ENCODE measurements around the gene FHIT. TPM values are rescaled to one million over a fixed set of nuclear protein-coding genes. Genes with fewer than 3 reads are reported as not detected.

FHIT gene
- total RNA-seq, 4 donors from 2014 or later = 4.6 to 6.1 (median 5.7) TPM

DNA sequence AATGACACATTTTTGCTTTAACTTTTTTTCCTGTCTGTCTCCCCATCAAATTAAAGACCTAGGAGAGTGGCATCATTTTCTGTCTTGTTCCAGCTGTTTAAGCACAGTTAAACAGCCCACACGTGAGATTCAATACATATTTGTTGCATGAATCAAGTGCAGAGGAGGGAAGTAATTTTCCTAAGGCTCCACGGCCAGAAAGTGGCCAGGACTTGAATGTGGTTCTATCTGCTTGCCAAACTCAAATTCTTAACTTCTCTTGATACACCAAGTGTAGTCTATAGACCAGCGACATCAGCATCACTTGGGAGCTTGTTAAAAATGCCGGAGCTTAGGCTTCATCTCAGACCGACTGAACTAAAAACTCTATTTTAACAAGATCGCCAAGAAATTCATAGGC, 1476.6 kb downstream of the FHIT start:
- no peak for DNase-seq (ENCODE audit: extremely low spot score)
- no peak for TF ChIP-seq EP300 (IDR thresholded peaks at IDR 0.05)
- TF ChIP-seq POLR2AphosphoS5 (IDR thresholded peaks at IDR 0.05) = no peak
- TF ChIP-seq POLR2A (IDR thresholded peaks at IDR 0.05; ENCODE audit: low read depth) = no peak
- TF ChIP-seq, protein P1, sequence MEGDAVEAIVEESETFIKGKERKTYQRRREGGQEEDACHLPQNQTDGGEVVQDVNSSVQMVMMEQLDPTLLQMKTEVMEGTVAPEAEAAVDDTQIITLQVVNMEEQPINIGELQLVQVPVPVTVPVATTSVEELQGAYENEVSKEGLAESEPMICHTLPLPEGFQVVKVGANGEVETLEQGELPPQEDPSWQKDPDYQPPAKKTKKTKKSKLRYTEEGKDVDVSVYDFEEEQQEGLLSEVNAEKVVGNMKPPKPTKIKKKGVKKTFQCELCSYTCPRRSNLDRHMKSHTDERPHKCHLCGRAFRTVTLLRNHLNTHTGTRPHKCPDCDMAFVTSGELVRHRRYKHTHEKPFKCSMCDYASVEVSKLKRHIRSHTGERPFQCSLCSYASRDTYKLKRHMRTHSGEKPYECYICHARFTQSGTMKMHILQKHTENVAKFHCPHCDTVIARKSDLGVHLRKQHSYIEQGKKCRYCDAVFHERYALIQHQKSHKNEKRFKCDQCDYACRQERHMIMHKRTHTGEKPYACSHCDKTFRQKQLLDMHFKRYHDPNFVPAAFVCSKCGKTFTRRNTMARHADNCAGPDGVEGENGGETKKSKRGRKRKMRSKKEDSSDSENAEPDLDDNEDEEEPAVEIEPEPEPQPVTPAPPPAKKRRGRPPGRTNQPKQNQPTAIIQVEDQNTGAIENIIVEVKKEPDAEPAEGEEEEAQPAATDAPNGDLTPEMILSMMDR (IDR thresholded peaks at IDR 0.05) = no peak
- no peaks in the 10 kb centered on the region for H3K4me1 ChIP-seq
- WGBS = 56% methylated on average over 6 of the region's 6 CpGs
- H3K36me3 ChIP-seq = no peaks in the 10 kb centered on the region
- intact Hi-C loops (cut with DNase I) = no loop called here
- H3K27ac ChIP-seq (replicated peaks in 1 of 4) = no peak overlapping the region
- H3K9me3 ChIP-seq = no peaks in the 10 kb centered on the region
- no peaks in the 10 kb centered on the region for H3K27me3 ChIP-seq
- H3K4me3 ChIP-seq = no peak overlapping the region

DNA sequence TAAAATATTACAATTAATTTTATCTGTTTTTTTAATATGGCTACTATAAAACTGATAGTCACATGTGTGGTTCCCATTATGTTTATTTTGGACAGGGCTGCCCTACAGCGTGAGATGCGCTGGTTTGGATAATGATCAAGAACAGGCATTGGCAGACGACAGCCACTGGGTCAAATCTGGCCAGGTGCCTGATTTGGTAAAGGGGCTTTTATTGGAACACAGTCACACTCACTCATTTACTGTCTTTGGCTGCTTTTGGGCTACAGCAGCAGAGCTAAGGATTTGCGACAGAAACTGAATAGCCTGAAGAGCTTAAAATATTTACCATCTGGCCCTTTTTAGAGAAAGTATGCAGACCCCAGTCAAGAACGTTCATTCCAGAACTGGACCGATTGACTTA, 1477.3 kb downstream of the FHIT start:
- Histone ChIP-seq H3K4me1 (no peaks in the 10 kb centered on the region), H3K4me3 (no peak overlapping the region), H3K27ac (replicated peaks in 1 of 4) (no peak overlapping the region), H3K27me3 (no peaks in the 10 kb centered on the region), H3K9me3 (no peaks in the 10 kb centered on the region), H3K36me3 (no peaks in the 10 kb centered on the region)
- no peak for TF ChIP-seq EP300 (IDR thresholded peaks at IDR 0.05)
- no peak for TF ChIP-seq POLR2A (IDR thresholded peaks at IDR 0.05; ENCODE audit: low read depth)
- TF ChIP-seq, protein P1 (IDR thresholded peaks at IDR 0.05) = no peak
- TF ChIP-seq POLR2AphosphoS5 (IDR thresholded peaks at IDR 0.05) = no peak
- DNase-seq (ENCODE audit: extremely low spot score) = no peak
- WGBS = 74% methylated on average over 6 of the region's 6 CpGs
- intact Hi-C loops (cut with DNase I) = no loop called here

DNA sequence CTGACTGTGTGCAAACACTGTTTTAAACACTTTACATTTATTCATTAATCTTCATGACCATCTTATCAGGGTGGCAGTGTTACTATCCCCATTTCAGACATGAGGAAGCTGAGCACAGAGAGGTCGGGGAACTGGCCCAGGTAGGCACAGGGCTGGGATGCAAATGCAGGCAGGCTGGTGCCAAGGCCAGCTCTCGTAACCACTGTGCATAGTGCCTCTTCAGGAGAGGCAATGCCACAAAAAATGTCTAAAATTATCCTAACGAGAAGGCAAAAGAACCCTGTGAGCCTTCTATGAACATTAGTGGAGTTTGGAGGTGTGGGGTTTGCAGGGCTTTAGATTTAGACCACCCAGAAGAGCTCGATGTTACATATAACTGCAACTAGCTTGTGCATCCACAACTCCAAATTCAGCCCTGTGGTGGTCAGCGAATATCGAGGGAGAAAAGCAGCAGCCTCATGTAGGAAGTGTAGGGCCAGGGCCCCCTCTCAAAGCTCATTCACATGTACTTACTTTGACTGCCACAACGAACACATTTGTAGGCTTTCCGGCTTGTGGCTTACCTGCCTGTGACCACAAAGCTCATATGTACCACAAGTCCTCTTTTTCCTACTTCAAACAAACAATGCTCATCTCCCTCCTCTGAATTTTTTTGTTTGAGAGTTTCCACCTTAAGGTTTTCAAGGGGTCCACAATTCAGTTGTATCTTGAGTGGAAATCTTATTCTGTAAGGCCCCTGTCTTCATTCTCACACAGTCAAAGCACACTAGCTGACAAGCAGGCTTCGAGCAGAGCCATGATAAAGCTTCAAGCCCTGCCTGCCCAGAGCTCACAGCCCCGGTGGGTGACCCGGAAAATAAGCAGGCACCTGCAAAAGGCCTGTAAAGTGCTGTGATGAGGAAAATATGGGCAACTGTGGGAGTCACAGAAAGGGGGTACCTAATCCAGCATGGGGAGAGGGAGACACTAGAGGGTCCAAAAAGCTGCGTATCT, 1478.5 kb downstream of the FHIT start:
- Histone ChIP-seq H3K36me3 (no peaks in the 10 kb centered on the region), H3K27ac (replicated peaks in 1 of 4) (no peak overlapping the region), H3K4me3 (no peak overlapping the region), H3K4me1 (no peaks in the 10 kb centered on the region), H3K27me3 (no peaks in the 10 kb centered on the region), H3K9me3 (no peaks in the 10 kb centered on the region)
- TF ChIP-seq, protein P1 (IDR thresholded peaks at IDR 0.05) = no peak
- TF ChIP-seq EP300 (IDR thresholded peaks at IDR 0.05) = no peak
- TF ChIP-seq POLR2A (IDR thresholded peaks at IDR 0.05; ENCODE audit: low read depth) = no peak
- no peak for TF ChIP-seq POLR2AphosphoS5 (IDR thresholded peaks at IDR 0.05)
- DNase-seq (ENCODE audit: extremely low spot score) = no peak
- WGBS = 74% methylated on average over 12 of the region's 12 CpGs
- intact Hi-C loops (cut with DNase I) = no loop called here

DNA sequence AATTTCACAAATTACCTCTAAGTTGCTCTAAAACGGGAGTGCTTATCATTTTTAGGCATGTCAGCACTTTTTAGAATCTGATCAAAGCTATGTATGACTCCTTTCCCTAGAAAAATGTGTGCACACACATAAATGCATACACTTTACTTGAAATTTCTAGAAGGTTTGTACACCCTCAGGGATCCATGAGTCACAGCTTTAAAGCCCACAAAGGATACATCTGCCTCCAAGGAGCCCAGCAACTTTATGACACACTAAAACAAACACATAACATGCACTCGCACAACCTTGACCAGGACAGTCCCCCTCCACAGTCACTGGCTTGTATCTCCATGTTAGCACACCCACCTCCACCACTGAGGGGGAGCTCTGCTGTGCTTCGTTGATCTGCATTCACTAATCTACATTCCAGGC, 1479.5 kb downstream of the FHIT start:
- Histone ChIP-seq H3K4me1 (peaks cover 0 to under 1% (median 0%) of the 10 kb centered on the region in 4 donors), H3K4me3 (no peak overlapping the region), H3K27me3 (no peaks in the 10 kb centered on the region), H3K27ac (replicated peaks in 1 of 4) (no peak overlapping the region), H3K9me3 (no peaks in the 10 kb centered on the region), H3K36me3 (no peaks in the 10 kb centered on the region)
- TF ChIP-seq POLR2A (IDR thresholded peaks at IDR 0.05; ENCODE audit: low read depth) (no peak), EP300 (IDR thresholded peaks at IDR 0.05) (no peak), POLR2AphosphoS5 (IDR thresholded peaks at IDR 0.05) (no peak)
- TF ChIP-seq, protein P1 (IDR thresholded peaks at IDR 0.05) = no peak
- 81% methylated on average over 3 of the region's 3 CpGs for WGBS
- intact Hi-C loops (cut with DNase I) = no loop called here
- no peak for DNase-seq (ENCODE audit: extremely low spot score)

Data from esophagus muscularis mucosa (tissue), 4 donors.